Femur (tissue), 1 donor: ENCODE results near the gene EPB41L2.
"Not testable (repeated sequence)": the region's sequence is repeated elsewhere in the genome, so short reads cannot be mapped to it uniquely, and the experiment has no call there.

Experiments used
- DNase-seq: peaks from one replicate; pipeline ENCODE4 v3.0.0-alpha.2; 2017

EPB41L2 gene

DNA sequence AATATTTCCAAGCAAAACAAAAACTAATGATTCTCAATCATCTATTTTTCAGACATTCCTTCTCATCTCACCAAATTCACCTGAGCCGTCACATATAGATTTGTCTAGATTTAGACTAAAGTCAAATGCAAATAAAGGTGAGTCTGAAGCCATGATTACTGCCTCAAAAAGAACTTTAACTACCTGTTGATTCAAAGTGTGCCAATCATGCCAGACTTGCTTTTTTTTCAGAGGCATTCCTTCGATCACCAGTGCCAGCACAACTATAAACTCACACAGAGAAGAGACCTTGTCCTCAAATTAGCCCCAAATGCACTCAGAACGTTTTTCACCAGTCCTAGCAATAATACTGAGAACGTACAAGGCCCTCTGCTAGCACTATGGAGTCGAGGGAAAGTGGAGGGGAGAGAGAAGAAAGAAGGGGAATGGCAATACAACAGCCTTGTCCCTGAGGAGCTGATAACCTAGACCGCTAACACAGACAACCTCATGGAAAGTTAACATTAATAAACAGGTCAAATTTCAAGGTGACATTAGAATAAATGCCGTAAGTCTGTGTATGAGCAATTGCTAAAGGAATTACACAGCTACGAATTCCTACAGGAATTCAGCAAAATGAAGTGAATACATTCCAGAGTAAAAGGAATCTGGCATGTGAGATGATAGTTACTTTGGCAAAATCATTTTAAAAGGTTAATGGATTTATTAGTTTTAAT lies 60.9 kb downstream of the EPB41L2 start:
- DNase-seq: no peak

DNA sequence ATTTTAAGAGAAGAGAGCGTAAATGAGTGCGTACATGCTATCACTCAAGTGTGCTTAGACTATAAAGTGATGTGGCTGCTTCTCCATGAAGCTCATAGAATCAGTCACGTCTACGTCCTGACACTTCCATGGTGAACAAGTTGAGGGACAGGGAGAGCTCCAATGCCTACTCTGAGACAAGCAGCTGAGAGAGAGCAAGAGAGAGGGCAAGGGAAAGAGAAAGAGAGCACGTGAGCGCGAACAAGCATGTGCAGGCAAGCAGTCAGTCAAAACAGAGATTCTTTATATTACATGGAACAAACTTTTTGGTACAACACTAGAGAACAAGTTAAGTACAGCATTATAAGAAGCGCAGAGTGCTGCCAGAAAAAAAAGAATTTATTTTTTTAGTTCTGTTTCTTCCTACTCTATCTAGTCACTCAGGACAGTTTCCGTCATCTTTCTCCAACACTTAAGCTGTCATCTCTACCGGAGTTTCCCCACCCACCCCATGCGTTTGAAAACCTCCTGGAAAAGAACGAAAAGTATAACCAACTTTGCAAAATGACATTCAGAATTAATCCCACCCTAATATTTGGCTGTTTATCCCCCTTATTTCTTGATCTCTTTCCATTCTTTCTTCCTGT lies 61.8 kb downstream of the EPB41L2 start:
- DNase-seq: no peak

DNA sequence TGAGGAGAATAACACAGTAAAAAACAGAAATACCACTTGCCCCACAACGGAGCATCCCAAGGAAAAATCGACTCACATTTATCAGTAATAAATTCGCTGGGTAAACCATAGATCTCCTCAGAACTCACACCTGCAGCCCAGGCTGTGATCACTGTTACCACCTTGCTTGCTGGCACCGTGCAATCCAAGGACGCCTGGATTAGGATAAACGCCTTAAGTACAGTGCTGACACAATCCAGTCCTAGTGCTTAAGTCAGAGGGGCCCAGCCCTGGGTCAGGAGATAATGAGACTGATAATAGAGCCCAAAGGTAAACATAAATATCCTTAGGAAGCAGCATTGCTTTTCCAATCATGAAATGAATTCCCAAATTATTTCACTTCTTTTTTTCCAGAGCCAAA lies 62.5 kb downstream of the EPB41L2 start:
- DNase-seq: no peak

DNA sequence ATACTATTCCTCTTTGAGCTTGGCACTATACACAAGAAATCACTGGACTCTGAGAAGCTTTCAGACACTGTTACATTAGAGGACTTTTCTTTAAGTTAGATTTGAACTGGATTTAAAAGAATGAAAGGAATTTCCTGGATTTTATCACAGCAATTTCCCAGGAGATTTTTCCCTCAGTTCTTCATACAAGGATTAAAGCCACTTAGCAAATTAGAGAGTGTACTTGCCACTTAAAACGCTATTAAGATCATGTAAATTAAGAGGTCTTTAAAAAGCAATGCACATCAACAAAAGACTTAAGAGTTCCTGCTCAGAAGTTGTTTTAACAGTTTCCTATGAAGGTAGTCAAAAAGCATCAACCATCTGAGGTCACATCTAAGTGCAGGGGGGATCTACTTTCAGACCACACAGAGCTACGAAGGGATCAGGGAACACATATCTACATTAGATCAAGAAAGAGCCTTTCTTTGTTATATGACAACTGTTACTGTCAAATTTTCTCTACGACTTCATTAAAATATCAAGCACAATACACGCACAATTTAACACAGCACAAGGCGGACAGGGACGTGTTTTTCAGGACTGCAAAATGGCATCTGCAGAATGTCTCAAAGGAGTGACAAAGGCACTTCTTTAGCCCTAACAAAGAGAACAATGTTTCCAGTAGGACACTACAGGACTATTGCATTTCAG lies 65.8 kb downstream of the EPB41L2 start:
- DNase-seq: no peak

DNA sequence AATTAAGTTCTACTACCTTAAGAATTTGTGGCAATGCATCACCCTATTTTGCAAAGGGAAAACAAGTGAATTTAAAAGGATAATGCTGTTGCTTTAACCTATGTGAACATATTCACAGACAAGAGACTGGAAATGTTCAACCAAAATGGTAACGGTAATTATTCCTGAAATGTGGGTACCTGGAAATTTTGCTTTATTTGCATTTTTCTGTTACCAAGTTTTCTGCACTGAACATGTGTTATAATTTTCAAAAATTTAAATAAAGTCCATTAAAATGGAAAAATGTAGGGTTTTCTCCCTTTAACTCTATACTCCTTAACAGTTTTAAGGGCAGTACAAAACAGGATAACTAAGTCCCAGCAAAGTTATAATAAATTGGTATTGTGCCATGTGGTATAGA lies 66.4 kb downstream of the EPB41L2 start:
- DNase-seq: no peak

DNA sequence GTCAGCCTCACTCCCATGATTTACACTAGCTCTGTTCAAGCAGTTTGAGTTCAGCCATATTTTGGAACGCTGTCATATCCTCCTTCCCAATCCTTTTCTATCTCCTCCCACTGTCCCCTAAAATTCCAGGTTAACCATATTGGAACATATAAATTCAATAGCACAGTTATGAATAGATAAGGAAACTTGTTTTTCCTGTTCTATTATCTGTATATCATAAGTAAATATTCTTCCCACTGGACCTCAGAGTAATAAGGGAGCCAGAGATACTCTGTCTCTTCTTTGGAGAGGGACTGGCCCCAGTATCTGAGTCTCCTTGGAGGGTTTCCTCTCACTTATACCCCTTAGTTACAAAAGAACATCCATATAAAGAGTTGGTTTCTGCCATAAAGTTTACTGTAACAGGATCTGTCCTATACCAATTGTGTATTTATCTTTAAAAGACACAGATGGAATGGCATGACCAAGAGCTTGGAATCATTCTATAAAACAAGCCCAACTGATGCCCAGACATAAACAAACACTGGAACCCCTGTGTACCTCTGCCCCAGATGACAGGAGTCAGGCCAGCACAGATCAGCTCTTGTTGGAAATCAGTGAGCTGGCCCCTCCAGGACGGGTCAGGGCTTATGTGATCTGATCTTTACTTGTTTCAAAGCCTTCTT lies 67.1 kb downstream of the EPB41L2 start:
- no peak for DNase-seq

DNA sequence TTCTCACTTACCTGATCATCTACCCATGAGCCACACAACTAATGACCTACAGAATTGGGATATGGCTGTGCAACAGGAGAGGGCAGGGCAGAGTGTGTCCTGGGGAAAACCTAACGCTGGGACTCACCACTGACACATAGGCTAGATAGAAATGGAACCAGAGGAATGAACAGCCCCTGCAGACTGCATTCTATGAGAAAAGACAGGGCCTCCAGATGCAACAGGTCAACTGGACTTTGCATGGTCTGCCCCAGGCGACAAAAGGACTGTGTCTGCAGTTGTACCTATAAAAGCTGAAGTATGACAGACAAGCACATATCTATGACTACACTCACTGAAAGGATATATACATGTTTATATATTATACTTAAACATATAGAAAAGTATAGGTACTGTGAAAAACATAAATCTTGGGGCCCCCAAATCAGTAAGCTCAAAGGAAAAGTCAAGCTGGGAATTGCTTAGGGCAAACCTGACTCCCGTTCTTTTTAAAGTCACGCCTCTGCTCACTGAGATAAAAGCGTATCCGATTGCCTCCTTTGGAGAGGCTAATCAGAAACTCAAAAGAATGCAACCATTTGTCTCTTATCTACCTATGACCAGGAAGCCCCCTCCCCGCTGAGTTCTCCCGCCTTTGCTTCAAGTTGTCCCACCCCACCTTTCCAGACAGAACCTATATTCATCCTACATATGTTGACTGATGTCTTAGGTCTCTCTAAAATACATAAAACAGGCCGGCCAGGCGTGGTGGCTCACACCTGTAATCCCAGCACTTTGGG lies 68.5 kb downstream of the EPB41L2 start:
- DNase-seq: no peak

DNA sequence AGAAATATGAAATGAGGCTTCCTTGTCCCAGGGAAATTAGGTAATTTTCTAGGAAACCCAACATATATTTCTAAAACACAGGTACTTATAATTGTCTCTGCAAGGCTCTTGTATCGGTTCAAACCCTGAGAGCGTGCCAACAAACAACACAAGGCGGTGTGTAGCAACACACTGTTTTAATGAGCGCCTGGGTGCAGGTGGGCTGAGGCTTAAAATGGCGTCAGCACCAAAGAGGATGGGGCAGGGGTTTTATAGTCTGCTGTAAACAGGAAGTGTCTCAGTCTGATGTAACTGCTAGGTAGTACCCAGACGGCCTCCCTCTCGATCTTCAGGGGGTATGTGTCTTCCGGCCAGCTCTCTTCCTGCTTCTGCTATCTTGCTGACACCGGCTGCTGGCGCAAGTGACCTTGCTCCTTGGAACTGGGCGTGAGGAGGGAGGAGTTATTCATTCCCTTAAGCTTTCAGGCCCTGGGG lies 69.7 kb downstream of the EPB41L2 start:
- no peak for DNase-seq

DNA sequence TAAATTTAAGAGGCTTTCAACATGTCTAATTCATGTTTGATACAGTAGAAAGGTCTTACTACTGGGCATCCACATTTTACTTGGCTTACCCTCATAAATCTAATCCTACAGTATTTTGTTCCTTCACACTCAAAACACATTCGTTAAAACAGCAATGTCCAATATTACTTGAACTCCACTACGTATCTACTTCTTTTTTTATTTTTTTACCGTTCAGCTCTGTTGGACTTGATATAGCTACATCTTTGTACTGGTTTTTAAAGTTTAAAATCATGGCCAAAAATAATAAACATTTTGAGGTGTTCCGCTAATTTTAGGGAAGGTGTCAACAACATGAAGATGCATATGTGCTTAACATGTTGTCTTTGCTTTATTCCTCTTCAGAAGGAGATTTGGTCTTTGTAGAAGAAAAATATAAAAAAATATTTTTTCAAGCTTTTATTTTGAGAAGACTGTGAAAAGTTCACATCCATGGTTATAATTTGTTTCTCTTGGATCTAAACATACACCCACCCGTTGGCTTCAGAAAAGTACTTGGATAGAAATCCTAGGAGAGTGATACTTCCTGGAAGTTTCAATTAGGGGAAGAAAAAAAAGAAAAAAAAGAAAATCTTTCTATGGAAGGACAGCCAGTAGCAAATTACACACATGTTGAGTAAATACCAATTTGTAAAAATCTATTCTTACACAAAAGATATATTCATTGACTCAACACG lies 71.5 kb downstream of the EPB41L2 start:
- DNase-seq: no peak

DNA sequence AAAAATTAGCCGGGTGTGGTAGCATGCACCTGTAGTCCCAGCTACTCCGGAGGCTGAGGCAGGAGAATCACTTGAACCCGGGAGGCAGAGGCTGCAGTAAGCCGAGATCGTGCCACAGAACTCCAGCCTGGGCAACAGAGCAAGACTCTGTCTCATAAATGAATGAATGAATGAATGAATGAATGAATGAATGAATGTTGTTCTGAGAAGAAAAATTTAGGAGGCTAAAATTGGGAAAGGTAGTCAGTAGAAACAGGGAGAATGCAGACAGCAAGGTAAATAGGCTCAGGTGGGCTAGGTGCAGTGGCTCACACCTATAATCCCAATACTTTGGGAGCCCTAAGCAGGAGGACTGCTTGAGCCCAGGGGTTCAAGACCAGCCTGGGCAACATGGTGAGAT lies 75.5 kb downstream of the EPB41L2 start:
- DNase-seq: not testable (repeated sequence)

DNA sequence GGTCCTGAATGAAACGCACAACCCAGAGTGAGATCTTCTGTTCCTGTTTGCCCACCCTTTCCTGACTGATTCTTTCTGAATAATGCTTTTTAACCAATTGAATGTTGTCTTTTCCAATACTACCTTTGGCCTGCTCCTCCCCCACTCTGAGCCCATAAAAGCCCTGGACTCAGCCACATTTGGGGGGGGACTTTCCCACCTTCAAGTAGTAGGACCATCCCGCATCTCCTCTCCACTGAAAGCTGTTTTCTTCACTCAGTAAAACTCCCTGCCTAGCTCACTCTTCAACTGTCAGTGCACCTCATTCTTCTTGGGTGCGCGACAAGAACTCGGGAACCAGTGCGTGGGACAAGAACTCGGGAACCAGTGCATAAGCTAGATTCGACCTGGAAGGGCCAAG lies 77.9 kb downstream of the EPB41L2 start:
- DNase-seq: no peak

DNA sequence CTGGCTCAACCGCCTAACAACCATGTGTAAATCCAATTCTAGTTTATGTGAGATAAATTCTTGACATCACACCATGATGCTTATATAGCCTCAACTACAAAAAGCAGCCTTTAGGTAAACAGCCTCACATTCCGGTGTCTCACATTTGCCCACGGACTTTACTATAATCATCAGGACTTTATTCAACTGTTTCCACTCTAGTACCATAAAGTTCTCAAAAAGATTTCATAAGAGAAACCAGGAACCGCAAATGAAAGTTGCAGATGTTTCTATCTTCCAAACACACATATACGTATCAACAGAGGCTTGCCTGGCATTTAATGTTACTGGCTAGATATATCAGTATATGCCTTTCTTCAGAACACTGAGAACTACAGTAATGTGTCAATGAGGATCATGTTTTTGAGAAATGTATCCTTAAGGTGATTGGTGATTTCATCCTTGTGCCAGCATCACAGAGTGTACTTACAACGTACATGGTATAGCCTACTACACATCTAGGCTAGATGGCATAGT lies 80.0 kb downstream of the EPB41L2 start:
- DNase-seq: no peak

DNA sequence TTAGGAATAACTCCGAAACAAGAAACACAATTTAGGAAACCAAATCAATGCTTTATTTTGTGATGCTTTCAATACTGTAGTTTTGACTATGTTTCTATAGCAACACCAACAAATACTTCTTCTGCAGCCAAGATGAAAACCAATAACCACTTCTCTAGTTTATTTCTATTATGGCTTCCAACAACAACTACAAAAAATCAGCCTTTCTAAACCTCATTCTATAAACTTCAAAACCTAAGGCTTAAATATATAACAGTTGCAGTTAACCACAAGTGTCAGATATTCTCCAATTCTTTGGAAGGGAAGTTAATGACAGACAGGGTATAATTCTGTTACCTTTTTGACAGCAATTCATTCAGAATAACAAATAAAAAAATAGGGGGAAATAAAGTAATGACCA lies 80.9 kb downstream of the EPB41L2 start:
- no peak for DNase-seq

DNA sequence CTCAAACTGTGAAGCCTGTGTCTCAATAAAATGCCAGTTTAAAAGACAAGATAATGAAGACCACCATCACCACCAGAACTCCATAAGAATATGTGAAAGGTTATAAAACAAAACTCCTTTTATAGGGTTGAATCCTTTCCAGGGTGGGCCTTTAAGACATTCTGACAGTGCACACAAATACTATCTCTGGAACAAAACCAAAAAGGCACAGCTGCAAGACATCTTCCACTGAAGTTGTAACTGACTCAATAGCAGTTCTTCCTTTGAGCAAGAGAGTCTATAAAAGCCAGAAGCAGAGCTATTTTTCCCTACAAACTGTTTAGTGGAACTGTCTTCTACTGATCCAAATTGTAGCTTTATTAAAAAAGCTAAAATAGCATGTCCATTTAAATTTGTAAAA lies 81.6 kb downstream of the EPB41L2 start:
- DNase-seq: peak; percentile 59

DNA sequence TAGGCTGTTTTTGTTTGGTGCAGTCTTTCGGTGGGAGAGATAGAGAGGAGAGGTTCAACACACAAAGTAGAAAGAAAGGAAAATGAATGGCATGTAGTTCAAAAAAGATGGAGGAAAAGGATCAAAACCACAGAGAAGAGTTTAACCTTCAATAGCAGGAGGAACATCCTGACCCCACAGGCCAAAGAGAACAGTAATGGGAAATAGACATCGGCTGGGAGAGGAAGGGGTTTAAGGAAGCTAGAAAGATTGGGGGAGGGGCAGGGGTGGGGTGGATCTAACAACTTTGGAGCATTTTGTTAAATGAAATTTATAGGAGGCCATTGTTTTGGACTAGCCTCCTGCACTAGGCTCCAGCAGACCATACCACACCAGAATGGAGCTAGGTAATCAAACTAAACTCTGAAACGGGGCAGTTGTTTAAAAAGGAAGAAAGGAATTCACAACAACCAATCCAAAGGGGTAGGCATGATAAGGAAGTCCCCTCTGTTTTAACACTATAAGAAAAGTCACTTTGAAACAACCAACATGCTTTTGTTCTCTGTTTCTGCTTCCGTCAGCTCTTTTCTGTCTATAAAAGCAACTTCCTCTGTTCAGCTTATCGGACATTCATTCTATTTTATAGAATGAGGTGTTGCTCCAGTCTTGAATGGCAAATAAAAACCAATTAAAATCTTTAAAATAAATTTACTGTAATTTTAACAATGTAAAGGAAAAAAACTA lies 82.6 kb downstream of the EPB41L2 start:
- no peak for DNase-seq

DNA sequence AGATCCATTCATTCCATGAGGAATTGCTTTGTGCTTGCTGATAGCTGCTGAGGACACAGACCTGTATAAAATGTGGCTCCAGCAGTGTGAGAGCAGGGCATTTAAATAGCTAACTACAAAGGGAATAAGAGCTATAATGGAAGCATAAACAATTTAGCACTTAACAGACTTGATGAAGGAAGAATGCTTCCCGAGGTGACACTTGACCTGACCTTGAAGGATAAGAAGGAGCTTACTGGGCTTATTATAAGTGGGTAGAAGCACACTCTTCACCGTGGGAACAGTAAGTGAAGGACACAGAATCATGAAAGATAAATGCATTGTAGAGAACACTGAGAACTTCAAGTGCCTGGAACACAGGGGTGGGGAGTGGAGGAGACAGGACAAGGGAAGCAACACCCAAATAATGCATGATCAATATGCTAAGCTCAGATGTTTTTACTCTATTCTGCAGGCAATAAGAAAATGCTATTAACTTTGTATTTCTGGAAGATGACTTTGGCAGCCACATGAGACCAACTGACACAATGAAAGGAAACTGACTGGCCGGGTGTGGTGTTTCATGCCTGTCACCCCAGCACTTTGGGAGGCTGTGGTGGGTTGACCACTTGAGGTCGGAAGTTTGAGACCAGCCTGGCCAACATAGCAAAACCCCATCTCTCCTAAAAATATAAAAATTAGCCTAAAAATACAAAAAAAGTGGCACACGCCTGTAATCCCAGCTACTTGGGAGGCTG lies 84.2 kb downstream of the EPB41L2 start:
- no peak for DNase-seq

DNA sequence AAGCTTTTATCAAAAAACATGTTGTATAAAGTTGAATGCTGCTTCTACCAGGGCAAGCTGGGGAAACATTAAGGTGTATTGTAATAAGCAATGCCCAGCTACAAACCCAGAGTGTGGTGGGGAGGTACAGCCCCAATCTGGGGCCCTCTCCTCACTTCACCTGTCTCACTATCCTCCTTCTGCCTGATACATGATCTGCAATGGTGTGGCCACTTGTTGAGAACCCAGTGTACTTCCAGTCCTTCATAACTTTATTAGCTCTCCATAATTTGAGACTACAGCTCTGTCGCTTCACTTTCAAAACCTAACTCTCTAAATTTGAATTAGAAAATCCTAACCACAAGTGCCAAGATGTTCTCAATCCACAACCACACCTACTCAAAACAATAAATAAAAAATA lies 84.9 kb downstream of the EPB41L2 start:
- DNase-seq: no peak

DNA sequence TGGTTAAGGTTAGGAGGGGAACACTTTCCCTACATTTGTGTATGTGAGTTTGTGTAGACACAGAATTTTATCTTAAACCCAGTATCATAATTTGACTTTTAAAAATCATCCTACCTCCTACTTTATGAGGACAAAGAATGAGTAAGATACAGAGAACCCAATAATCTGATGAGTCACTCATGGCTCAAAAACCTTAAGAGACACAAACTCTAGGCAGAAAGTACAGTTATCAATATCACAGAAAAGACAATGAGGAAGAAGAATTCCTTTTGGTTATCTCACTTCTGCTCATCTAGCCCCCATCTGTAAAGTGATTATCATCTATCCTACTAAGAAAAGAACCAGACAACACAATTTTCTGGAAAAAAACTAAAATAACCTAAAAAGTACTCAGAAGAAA lies 87.7 kb downstream of the EPB41L2 start:
- no peak for DNase-seq

DNA sequence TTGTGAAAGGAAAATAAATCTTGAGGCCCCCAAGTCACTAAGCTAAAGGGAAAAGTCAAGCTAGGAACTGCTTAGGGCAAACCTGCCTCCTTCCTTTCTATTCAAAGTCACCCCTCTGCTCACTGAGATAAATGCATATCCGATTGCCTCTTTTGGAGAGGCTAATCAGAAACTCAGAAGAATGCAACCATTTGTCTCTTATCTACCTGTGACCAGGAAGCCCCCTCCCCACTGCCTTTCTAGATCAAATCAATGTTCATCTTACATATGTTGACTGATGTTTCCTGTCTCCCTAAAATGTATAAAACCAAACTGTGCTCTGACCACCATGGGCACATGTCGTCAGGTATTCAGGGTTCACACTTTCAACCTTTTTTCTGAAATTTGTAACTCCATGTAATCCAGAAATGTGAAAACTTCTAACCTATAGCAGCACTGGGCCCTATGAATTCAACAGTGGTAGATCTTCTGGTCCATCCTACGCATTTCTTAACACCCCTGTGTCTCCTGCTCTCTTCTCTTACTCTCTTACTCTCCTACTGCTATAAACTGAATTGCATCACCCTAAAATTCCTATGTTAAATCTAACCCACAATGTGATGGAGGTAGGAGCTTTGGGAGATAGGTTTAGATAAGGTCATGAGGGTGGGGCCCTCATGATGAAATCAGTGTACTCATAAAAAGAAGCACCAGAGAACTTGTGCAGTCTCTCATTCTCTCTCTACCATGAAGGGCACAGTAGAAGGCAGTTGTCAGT lies 89.3 kb downstream of the EPB41L2 start:
- DNase-seq: no peak

DNA sequence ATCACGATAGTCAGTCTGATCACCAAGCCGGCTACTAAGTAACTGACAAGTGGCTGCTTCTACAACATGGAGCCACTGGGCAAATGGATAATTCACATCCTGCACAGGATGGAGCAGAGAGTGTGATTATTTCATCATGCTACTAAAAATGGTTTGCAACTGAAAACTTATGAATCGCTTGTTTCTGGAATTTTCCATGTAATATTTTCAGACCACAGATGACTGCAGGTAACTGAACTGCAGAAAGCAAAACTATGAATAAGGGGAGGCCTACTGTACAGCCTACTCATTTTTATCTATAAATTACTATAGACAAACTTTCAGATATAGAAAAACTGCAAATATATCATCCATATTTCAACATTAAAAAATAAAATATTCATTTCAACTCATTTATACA lies 91.5 kb downstream of the EPB41L2 start:
- DNase-seq: no peak
